ENCODE data around the gene TMC8. TPM values are rescaled to one million over a fixed set of nuclear protein-coding genes. Genes with fewer than 3 reads are reported as not detected.

The TMC8 gene
- total and polyA plus RNA-seq, 2 experiments from 2014 or later: 1.2 to 1.3 TPM

DNA sequence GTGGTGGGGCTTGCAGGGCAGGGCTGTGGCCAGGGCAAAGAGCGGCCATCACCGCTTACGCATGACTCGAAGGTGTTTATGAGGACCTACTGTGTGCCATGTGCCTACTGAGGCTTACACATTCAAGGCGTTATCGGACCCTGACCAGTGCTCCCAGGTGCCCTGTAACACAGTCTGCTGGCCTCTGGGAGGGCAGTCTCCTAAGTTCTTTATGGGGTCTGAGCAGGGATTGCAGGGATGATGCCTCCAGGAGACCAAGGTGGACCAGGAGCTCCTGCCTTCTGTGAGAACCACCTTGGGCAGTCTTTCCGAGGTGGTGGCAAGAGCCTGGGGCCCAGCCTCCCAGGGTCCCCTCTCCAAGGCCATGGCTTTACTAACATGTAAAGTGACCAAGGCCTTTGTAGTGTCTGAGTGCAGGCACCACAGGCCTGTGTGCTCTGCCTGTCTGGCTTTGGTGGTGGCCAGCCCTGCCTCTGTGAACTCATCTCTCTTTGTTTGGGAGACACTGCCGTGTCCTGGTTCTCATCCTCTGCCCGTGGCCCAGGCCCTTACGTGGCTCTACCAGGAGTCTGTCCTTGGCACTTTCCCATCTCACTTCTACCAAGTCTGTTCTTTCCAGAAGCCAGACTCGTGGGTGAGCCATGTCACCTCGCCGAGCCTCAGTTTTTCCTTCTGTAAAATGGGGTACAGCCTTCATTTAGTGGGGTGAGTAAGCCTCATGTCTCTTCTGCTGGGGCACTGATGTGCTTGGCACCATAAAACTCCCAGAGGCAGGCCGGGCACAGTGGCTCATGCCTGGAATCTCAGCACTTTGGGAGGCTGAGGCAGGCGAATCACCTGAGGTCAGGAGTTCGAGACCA is 34.4 kb downstream of the TMC8 start (continued):
- TF ChIP-seq, protein P1, sequence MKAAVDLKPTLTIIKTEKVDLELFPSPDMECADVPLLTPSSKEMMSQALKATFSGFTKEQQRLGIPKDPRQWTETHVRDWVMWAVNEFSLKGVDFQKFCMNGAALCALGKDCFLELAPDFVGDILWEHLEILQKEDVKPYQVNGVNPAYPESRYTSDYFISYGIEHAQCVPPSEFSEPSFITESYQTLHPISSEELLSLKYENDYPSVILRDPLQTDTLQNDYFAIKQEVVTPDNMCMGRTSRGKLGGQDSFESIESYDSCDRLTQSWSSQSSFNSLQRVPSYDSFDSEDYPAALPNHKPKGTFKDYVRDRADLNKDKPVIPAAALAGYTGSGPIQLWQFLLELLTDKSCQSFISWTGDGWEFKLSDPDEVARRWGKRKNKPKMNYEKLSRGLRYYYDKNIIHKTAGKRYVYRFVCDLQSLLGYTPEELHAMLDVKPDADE (IDR thresholded peaks at IDR 0.05): no peak
- TF ChIP-seq, protein P2, sequence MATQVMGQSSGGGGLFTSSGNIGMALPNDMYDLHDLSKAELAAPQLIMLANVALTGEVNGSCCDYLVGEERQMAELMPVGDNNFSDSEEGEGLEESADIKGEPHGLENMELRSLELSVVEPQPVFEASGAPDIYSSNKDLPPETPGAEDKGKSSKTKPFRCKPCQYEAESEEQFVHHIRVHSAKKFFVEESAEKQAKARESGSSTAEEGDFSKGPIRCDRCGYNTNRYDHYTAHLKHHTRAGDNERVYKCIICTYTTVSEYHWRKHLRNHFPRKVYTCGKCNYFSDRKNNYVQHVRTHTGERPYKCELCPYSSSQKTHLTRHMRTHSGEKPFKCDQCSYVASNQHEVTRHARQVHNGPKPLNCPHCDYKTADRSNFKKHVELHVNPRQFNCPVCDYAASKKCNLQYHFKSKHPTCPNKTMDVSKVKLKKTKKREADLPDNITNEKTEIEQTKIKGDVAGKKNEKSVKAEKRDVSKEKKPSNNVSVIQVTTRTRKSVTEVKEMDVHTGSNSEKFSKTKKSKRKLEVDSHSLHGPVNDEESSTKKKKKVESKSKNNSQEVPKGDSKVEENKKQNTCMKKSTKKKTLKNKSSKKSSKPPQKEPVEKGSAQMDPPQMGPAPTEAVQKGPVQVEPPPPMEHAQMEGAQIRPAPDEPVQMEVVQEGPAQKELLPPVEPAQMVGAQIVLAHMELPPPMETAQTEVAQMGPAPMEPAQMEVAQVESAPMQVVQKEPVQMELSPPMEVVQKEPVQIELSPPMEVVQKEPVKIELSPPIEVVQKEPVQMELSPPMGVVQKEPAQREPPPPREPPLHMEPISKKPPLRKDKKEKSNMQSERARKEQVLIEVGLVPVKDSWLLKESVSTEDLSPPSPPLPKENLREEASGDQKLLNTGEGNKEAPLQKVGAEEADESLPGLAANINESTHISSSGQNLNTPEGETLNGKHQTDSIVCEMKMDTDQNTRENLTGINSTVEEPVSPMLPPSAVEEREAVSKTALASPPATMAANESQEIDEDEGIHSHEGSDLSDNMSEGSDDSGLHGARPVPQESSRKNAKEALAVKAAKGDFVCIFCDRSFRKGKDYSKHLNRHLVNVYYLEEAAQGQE (IDR thresholded peaks at IDR 0.05; ENCODE audit: unreplicated experiment): no peak
- TF ChIP-seq JUNB (IDR thresholded peaks at IDR 0.05; ENCODE audit: unreplicated experiment) (no peak), CREB1 (CRISPR knock-in tag; IDR thresholded peaks at IDR 0.05; ENCODE audit: low read depth) (no peak)

DNA sequence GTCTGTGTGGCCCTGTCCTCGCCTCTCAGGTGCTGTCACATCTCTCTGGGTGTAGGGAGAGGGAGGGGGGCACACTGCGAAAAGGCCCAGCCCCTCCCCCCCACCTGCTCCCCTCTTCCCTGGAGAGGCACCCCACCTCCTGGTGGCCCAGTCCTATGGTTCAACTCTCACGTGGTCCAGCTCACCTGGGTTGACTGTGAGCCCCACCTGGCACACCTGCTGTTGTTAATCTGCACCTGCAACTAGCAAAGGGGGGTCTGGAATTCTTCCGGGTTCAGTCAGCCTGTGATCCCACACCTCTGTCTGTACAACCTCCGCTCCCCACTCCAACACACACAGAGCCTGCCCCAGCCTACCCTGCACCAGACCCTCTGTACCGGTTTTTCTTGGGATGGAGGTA is 35.8 kb downstream of the TMC8 start:
- Histone ChIP-seq H3K4me3 (no peak overlapping the region), H3F3A (replicated peaks; ENCODE audit: low read depth) (0 out of 2 replicates have a peak, but pooled peaks cover 4% of the 10 kb centered on the region), H3K4me1 (ENCODE audit: insufficient read depth) (peaks cover 8% of the 10 kb centered on the region; the same call in 1 of the 2 replicates), H3K79me2 (replicated peaks; ENCODE audit: insufficient read depth) (no peaks in the 10 kb centered on the region), H4K20me1 (replicated peaks; ENCODE audit: insufficient read depth) (no peaks in the 10 kb centered on the region; the same call in 1 of the 2 replicates), H3K27ac (ENCODE audit: low read depth) (no peak overlapping the region), H3K9me2 (ENCODE audit: insufficient read depth) (no peaks in the 10 kb centered on the region), H3K27me3 (ENCODE audit: insufficient read depth) (no peaks in the 10 kb centered on the region), H3K36me3 (ENCODE audit: insufficient read depth) (no peaks in the 10 kb centered on the region), H3K4me2 (no peak overlapping the region), H2AFZ (no peak overlapping the region)
- ATAC-seq (no peak), DNase-seq (ENCODE audit: low spot score) (peak; percentile 47)
- Mint-ChIP-seq H3K9me3 (no peaks in the 10 kb centered on the region), H3K27me3 (ENCODE audit: insufficient read depth, low read depth, poor library complexity) (peaks cover 24% of the 10 kb centered on the region), H3K36me3 (ENCODE audit: low read depth) (no peaks in the 10 kb centered on the region), H3K4me3 (no peak overlapping the region), H3K4me1 (peaks cover 10% of the 10 kb centered on the region), H3K27ac (no peak overlapping the region)
- TF ChIP-seq, protein P1 (IDR thresholded peaks at IDR 0.05): no peak
- TF ChIP-seq NANOG (IDR thresholded peaks at IDR 0.05; ENCODE audit: borderline replicate concordance) (no peak), ZNF114 (CRISPR knock-in tag; IDR thresholded peaks at IDR 0.05) (no peak), ZNF331 (CRISPR knock-in tag; IDR thresholded peaks at IDR 0.05; ENCODE audit: low read depth) (no peak), POLR2AphosphoS5 (IDR thresholded peaks at IDR 0.05; ENCODE audit: low read depth) (no peak), STAT1 (IDR thresholded peaks at IDR 0.05; ENCODE audit: unreplicated experiment) (no peak), JUNB (IDR thresholded peaks at IDR 0.05; ENCODE audit: unreplicated experiment) (no peak), CREB1 (CRISPR knock-in tag; IDR thresholded peaks at IDR 0.05; ENCODE audit: low read depth) (no peak)
- TF ChIP-seq, protein P3, sequence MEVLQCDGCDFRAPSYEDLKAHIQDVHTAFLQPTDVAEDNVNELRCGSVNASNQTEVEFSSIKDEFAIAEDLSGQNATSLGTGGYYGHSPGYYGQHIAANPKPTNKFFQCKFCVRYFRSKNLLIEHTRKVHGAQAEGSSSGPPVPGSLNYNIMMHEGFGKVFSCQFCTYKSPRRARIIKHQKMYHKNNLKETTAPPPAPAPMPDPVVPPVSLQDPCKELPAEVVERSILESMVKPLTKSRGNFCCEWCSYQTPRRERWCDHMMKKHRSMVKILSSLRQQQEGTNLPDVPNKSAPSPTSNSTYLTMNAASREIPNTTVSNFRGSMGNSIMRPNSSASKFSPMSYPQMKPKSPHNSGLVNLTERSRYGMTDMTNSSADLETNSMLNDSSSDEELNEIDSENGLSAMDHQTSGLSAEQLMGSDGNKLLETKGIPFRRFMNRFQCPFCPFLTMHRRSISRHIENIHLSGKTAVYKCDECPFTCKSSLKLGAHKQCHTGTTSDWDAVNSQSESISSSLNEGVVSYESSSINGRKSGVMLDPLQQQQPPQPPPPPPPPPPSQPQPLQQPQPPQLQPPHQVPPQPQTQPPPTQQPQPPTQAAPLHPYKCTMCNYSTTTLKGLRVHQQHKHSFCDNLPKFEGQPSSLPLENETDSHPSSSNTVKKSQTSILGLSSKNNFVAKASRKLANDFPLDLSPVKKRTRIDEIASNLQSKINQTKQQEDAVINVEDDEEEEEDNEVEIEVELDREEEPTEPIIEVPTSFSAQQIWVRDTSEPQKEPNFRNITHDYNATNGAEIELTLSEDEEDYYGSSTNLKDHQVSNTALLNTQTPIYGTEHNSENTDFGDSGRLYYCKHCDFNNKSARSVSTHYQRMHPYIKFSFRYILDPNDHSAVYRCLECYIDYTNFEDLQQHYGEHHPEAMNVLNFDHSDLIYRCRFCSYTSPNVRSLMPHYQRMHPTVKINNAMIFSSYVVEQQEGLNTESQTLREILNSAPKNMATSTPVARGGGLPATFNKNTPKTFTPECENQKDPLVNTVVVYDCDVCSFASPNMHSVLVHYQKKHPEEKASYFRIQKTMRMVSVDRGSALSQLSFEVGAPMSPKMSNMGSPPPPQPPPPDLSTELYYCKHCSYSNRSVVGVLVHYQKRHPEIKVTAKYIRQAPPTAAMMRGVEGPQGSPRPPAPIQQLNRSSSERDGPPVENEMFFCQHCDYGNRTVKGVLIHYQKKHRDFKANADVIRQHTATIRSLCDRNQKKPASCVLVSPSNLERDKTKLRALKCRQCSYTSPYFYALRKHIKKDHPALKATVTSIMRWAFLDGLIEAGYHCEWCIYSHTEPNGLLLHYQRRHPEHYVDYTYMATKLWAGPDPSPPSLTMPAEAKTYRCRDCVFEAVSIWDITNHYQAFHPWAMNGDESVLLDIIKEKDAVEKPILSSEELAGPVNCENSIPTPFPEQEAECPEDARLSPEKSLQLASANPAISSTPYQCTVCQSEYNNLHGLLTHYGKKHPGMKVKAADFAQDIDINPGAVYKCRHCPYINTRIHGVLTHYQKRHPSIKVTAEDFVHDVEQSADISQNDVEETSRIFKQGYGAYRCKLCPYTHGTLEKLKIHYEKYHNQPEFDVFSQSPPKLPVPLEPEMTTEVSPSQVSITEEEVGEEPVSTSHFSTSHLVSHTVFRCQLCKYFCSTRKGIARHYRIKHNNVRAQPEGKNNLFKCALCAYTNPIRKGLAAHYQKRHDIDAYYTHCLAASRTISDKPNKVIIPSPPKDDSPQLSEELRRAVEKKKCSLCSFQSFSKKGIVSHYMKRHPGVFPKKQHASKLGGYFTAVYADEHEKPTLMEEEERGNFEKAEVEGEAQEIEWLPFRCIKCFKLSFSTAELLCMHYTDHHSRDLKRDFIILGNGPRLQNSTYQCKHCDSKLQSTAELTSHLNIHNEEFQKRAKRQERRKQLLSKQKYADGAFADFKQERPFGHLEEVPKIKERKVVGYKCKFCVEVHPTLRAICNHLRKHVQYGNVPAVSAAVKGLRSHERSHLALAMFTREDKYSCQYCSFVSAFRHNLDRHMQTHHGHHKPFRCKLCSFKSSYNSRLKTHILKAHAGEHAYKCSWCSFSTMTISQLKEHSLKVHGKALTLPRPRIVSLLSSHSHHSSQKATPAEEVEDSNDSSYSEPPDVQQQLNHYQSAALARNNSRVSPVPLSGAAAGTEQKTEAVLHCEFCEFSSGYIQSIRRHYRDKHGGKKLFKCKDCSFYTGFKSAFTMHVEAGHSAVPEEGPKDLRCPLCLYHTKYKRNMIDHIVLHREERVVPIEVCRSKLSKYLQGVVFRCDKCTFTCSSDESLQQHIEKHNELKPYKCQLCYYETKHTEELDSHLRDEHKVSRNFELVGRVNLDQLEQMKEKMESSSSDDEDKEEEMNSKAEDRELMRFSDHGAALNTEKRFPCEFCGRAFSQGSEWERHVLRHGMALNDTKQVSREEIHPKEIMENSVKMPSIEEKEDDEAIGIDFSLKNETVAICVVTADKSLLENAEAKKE (CRISPR knock-in tag; IDR thresholded peaks at IDR 0.05): no peak

Measured in GM23338 (cell line).